Calu3 (cell line): ENCODE data around the gene LRTM2. TPM values are rescaled to one million over a fixed set of nuclear protein-coding genes. Genes with fewer than 3 reads are reported as not detected.

Experiments
- BruUV-seq: library from RNA; stranded (reverse); fragments of 400-500 nt; replicated peaks from 2 replicates; lab custom pipeline; 2021; lab: Mats Ljungman, UMichigan
- CTCF ChIA-PET: fragments of 300-600 bp; sonication (Branson Sonifier 250); formaldehyde crosslinking; loops from one replicate; lab custom pipeline; 2022; ENCODE audit warnings: antibody characterized with exemption; lab: Charles Lee
- DNase-seq: peaks from one replicate; pipeline ENCODE4 v3.0.0; 2022
- H3K27ac Mint-ChIP-seq: one replicate; pipeline ENCODE4 v1.8.0; 2022; ENCODE audit warnings: mixed read lengths; ENCODE audit not compliant: unreplicated experiment
- H3K27me3 Mint-ChIP-seq: one replicate; pipeline ENCODE4 v1.8.0; 2022; ENCODE audit warnings: mixed read lengths; ENCODE audit not compliant: unreplicated experiment
- H3K36me3 Mint-ChIP-seq: one replicate; pipeline ENCODE4 v1.8.0; 2022; ENCODE audit warnings: mild to moderate bottlenecking, moderate library complexity, mixed read lengths; ENCODE audit not compliant: insufficient read depth, unreplicated experiment
- H3K4me1 Mint-ChIP-seq: one replicate; pipeline ENCODE4 v1.8.0; 2022; ENCODE audit warnings: mild to moderate bottlenecking, low read depth, mixed read lengths; ENCODE audit not compliant: unreplicated experiment
- H3K4me3 Mint-ChIP-seq: one replicate; pipeline ENCODE4 v1.8.0; 2022; ENCODE audit warnings: mild to moderate bottlenecking, low read depth, moderate library complexity, mixed read lengths; ENCODE audit not compliant: unreplicated experiment
- H3K9me3 Mint-ChIP-seq: one replicate; pipeline ENCODE4 v1.8.0; 2022; ENCODE audit warnings: low read depth, mixed read lengths; ENCODE audit not compliant: unreplicated experiment
- CTCF ChIP-seq: fragments of 200-600 bp; IDR thresholded peaks from one replicate; pipeline ENCODE4 v1.8.0; 2022; ENCODE audit warnings: antibody characterized with exemption; ENCODE audit not compliant: unreplicated experiment
- intact Hi-C: fragments of 100-400 bp; cut with micrococcal nuclease; formaldehyde crosslinking; loops from one replicate; pipeline ENCODE4 v1.10.0; 2022; ENCODE audit not compliant: unreplicated experiment
- total RNA-seq: library from RNA; stranded (reverse); gene quantifications from 2 replicates; pipeline ENCODE4 v1.2.3, GENCODE V29; 2022

LRTM2 gene
- total RNA-seq, 1 experiment from 2014 or later = not detected

- H3K27ac Mint-ChIP-seq = no peak overlapping the region
- CTCF ChIA-PET = no interaction called here
- no TSS peak for BruUV-seq
Observed at GRCh38 chr12:1807087-1807860, 13.1 kb upstream of the LRTM2 start.

GRCh38 chr12:1808036-1808797 is 12.1 kb upstream of the LRTM2 start:
- intact Hi-C loops = no loop called here
- BruUV-seq = no TSS peak
- peaks cover 15% of the 10 kb centered on the region for H3K4me1 Mint-ChIP-seq
- no peak for TF ChIP-seq CTCF
- H3K27me3 Mint-ChIP-seq = peaks cover 25% of the 10 kb centered on the region
- H3K4me3 Mint-ChIP-seq = no peak overlapping the region
- H3K27ac Mint-ChIP-seq = no peak overlapping the region
- H3K36me3 Mint-ChIP-seq = no peaks in the 10 kb centered on the region
- H3K9me3 Mint-ChIP-seq = peaks cover 2% of the 10 kb centered on the region
- CTCF ChIA-PET = no interaction called here
- DNase-seq = no peak

More at GRCh38 chr12:1807087-1807860, 13.1 kb upstream of the LRTM2 start:
- Mint-ChIP-seq H3K4me3 (no peak overlapping the region), H3K9me3 (peaks cover 2% of the 10 kb centered on the region), H3K4me1 (peaks cover 15% of the 10 kb centered on the region), H3K36me3 (no peaks in the 10 kb centered on the region), H3K27me3 (peaks cover 30% of the 10 kb centered on the region)
- intact Hi-C loops = no loop called here
- DNase-seq = no peak
- no peak for TF ChIP-seq CTCF

GRCh38 chr12:1808798-1809480 is 11.4 kb upstream of the LRTM2 start:
- Mint-ChIP-seq H3K9me3 (peaks cover 2% of the 10 kb centered on the region), H3K4me3 (no peak overlapping the region), H3K36me3 (no peaks in the 10 kb centered on the region), H3K27me3 (peaks cover 33% of the 10 kb centered on the region), H3K27ac (no peak overlapping the region), H3K4me1 (peaks cover 15% of the 10 kb centered on the region)
- no TSS peak for BruUV-seq
- DNase-seq = no peak
- no peak for TF ChIP-seq CTCF
- CTCF ChIA-PET = no interaction called here
- intact Hi-C loops = no loop called here

GRCh38 chr12:1809591-1810190 is 10.7 kb upstream of the LRTM2 start:
- CTCF ChIA-PET = no interaction called here
- intact Hi-C loops = no loop called here
- Mint-ChIP-seq H3K9me3 (no peaks in the 10 kb centered on the region), H3K36me3 (no peaks in the 10 kb centered on the region), H3K4me1 (peaks cover 15% of the 10 kb centered on the region), H3K27me3 (peaks cover 40% of the 10 kb centered on the region), H3K4me3 (no peak overlapping the region), H3K27ac (no peak overlapping the region)
- no peak for DNase-seq
- no peak for TF ChIP-seq CTCF
- BruUV-seq = no TSS peak
